Heart left ventricle (tissue), 16 donors: ENCODE results near the gene ZNF76. TPM values are rescaled to one million over a fixed set of nuclear protein-coding genes. Genes with fewer than 3 reads are reported as not detected.

Source experiments
- ATAC-seq, 4 donors: fragments of 200-7000 bp; cut with Tn5 transposase; one replicate each; pipeline ENCODE4 v1.9.1; 2020 to 2022; ENCODE audit warnings: moderate library complexity in 4 of 4, mild to moderate bottlenecking in 3 of 4, moderate number of reproducible peaks in 1 of 4
- DNase-seq, 5 donors: peaks; one replicate each; pipeline ENCODE4 v3.0.0-alpha.2; 2020
- H3K27ac ChIP-seq, 12 donors: fragments of 200-600 bp; sonication (generic) in 4 of 12; one replicate each; pipeline versions ENCODE4 v1.5.0 to v1.8.0; 2016 to 2022; ENCODE audit warnings: mild to moderate bottlenecking in 2 of 12
- H3K27me3 ChIP-seq, 9 donors: fragments of 200-600 bp; sonication (generic) in 2 of 9; one replicate each; pipeline versions ENCODE4 v1.5.1 to v1.8.0; 2016 to 2022; ENCODE audit warnings: mild to moderate bottlenecking in 3 of 9
- H3K36me3 ChIP-seq, 9 donors: fragments of 200-600 bp; sonication (generic) in 2 of 9; one replicate each; pipeline versions ENCODE4 v1.5.0 to v1.8.0; 2018 to 2022; ENCODE audit warnings: mild to moderate bottlenecking in 2 of 9
- H3K4me1 ChIP-seq, 12 donors: fragments of 200-600 bp; sonication (generic) in 4 of 12; one replicate each; pipeline versions ENCODE4 v1.5.0 to v1.8.0; 2016 to 2022; ENCODE audit warnings: mild to moderate bottlenecking in 3 of 12
- H3K4me3 ChIP-seq, 12 donors: fragments of 200-600 bp; sonication (generic) in 4 of 12; one replicate each; pipeline versions ENCODE4 v1.5.0 to v1.8.0; 2017 to 2022; ENCODE audit warnings: mild to moderate bottlenecking in 9 of 12, moderate library complexity in 4 of 12
- H3K9me3 ChIP-seq, 12 donors: fragments of 200-600 bp; sonication (generic) in 4 of 12; one replicate each; pipeline versions ENCODE4 v1.5.0 to v1.8.0; 2016 to 2022; ENCODE audit warnings: mild to moderate bottlenecking in 1 of 12
- CTCF ChIP-seq, 12 donors: fragments of 200-600 bp; sonication (generic) in 4 of 12; IDR thresholded peaks; one replicate each; pipeline versions ENCODE4 v1.5.0 to v1.8.0; 2018 to 2022; ENCODE audit warnings: antibody characterized with exemption in 12 of 12, mild to moderate bottlenecking in 5 of 12
- POLR2A ChIP-seq, 2 donors: fragments of 450-650 bp; IDR thresholded peaks; one replicate each; pipeline ENCODE4 v1.6.1; 2017; ENCODE audit warnings: antibody characterized with exemption in 2 of 2, mild to moderate bottlenecking in 2 of 2, moderate library complexity in 2 of 2
- WGBS, 4 donors: extraction: QIAGEN DNeasy Blood & Tissue Kit in 2 of 4; methylation state at CpG; one replicate each; pipeline versions ENCODE4 v1.1.5 to v1.1.7; 2013 to 2018; 5-methylcytosine and 5-hydroxymethylcytosine counted together
- intact Hi-C, 10 donors: fragments of 100-400 bp; cut with DNase I; formaldehyde crosslinking; loops; one replicate each; pipeline versions ENCODE4 v1.11.1 to v1.14.2; 2022
- polyA plus RNA-seq, 2 donors: library from polyadenylated mRNA; stranded (reverse); fragments of 200-250 nt; gene quantifications; one replicate each; pipeline ENCODE4 v1.2.3, GENCODE V29; 2013
- total RNA-seq, 9 donors: library from RNA; depleted of rRNA in 2 of 9; stranded (reverse); fragments of >200 nt in 2 of 9; fragmentation: NEBNext Ultra II Directional in 3 of 9; extraction: Animal tissue kit (Norgen Biotek cat#: 25700) in 3 of 9; gene quantifications; one replicate each; pipeline versions ENCODE4 v1.1.0 to v1.2.4, GENCODE V29; 2016 to 2023
- donor health status: ischemic (EF 13 %, LVEDD 7.1; RV severe dilation, severe dysfunction).
- donor health status: healthy with polysubstance abuse.
- donor health status: DM: no; HTN: yes; CAD: no.
- donor health status: DM: no; HTN: no; CAD: no.
- donor health status: ischemic (EF 25% LVEDD 6.9; RV normal size, moderate dysfunction).
- donor health status: ischemic (EF 25% LVEDD 5.7; RV mildly dilated, moderate dysfunction).
- donor health status: healthy.
- donor health status: DM: yes; HTN: yes; CAD: no.
- donor health status: ischemic (EF 35%, LVEDD 5.7; RV mildly dilated, moderate dysfunction).
- donor health status: nonischemic (EF 11% LVEDD 7.7; RV severe dilation, severe dysfunction).
- donor health status: DM: yes; HTN: yes; CAD: no.
- donor health status: PGD.
- donor health status: ischemic (EF 29% LVEDD 5.4; RV normal size, mild dysfunction).
- donor health status: nonischemic (EF 23%, LVEDD 6.1; RV moderate dilation, normal function).

ZNF76 gene
- total and polyA plus RNA-seq, 11 donors, result 20.2 to 46.1 (median 33.0) TPM

- H3K4me3 ChIP-seq, result peak overlapping the region in 1 of 12 donors; percentile 71
These were observed 40.1 kb downstream of the ZNF76 start for GRCh38 chr6:35299674-35300073.

GRCh38 chr6:35300848-35301247, 41.3 kb downstream of the ZNF76 start:
- intact Hi-C loops, result no loop called here
- Histone ChIP-seq H3K36me3 (peaks cover 0 to 9% (median 0%) of the 10 kb centered on the region in 9 donors), H3K4me1 (peaks cover 0 to 86% (median 18%) of the 10 kb centered on the region in 12 donors), H3K27ac (peak overlapping the region in 3 of 12 donors; percentile 9 to 93 (median 41)), H3K27me3 (no peaks in the 10 kb centered on the region), H3K9me3 (no peaks in the 10 kb centered on the region), H3K4me3 (peak overlapping the region in 1 of 12 donors; percentile 71)
- no peak for TF ChIP-seq CTCF (IDR thresholded peaks at IDR 0.05)
- TF ChIP-seq POLR2A (IDR thresholded peaks at IDR 0.05), result no peak
- no peak for DNase-seq
- no peak for ATAC-seq

More at GRCh38 chr6:35299674-35300073, 40.1 kb downstream of the ZNF76 start:
- 84 to 94% (median 90%) methylated on average over 4 of the region's 4 CpGs for WGBS, 4 donors
- TF ChIP-seq POLR2A (IDR thresholded peaks at IDR 0.05) (no peak), CTCF (IDR thresholded peaks at IDR 0.05) (no peak)
- H3K27me3 ChIP-seq, result no peaks in the 10 kb centered on the region
- H3K4me1 ChIP-seq, result peaks cover 0 to 77% (median 18%) of the 10 kb centered on the region in 12 donors
- H3K36me3 ChIP-seq, result peaks cover 0 to 19% (median 8%) of the 10 kb centered on the region in 9 donors
- H3K9me3 ChIP-seq, result no peaks in the 10 kb centered on the region
- intact Hi-C loops, result loop anchor here in 5 of 10 donors (5.0 kb wide), 2 partner anchors 148 to 153 kb away; partner anchors contain the start of gene FANCE (in 2 of the 5)
- ATAC-seq (peak in 1 of 4 donors; percentile 8), DNase-seq (peak in 3 of 5 donors; percentile 36 to 65 (median 55))
- peak overlapping the region in 3 of 12 donors; percentile 9 to 93 (median 41) for H3K27ac ChIP-seq

- DNase-seq, result peak in 4 of 5 donors; percentile 50 to 81 (median 56)
- peak in 1 of 2 donors; percentile 18 for TF ChIP-seq POLR2A (IDR thresholded peaks at IDR 0.05)
- no peak for TF ChIP-seq CTCF (IDR thresholded peaks at IDR 0.05)
These were observed 43.2 kb downstream of the ZNF76 start for GRCh38 chr6:35302604-35303241.

GRCh38 chr6:35304299-35304698, 44.8 kb downstream of the ZNF76 start:
- no peaks in the 10 kb centered on the region for H3K27me3 ChIP-seq
- ATAC-seq (no peak), DNase-seq (no peak)
- H3K36me3 ChIP-seq, result no peaks in the 10 kb centered on the region
- intact Hi-C loops, result no loop called here
- peaks cover 0 to 66% (median 1%) of the 10 kb centered on the region in 12 donors for H3K4me1 ChIP-seq
- H3K9me3 ChIP-seq, result no peaks in the 10 kb centered on the region
- 71 to 82% (median 76%) methylated on average over 1 of the region's 1 CpG for WGBS, 4 donors
- H3K27ac ChIP-seq, result peak overlapping the region in 1 of 12 donors; percentile 93
- TF ChIP-seq POLR2A (IDR thresholded peaks at IDR 0.05) (no peak), CTCF (IDR thresholded peaks at IDR 0.05) (no peak)
- H3K4me3 ChIP-seq, result no peak overlapping the region

More at GRCh38 chr6:35302604-35303241, 43.2 kb downstream of the ZNF76 start:
- Histone ChIP-seq H3K27me3 (no peaks in the 10 kb centered on the region), H3K36me3 (no peaks in the 10 kb centered on the region), H3K4me1 (peaks cover 0 to 77% (median 6%) of the 10 kb centered on the region in 12 donors), H3K4me3 (peak overlapping the region in 2 of 12 donors; percentile 1 to 44), H3K27ac (peak overlapping the region in 4 of 12 donors; percentile 12 to 93 (median 40)), H3K9me3 (no peaks in the 10 kb centered on the region)
- 40 to 55% (median 49%) methylated on average over 5 to 6 of the region's 6 CpGs for WGBS, 4 donors
- intact Hi-C loops, result no loop called here
- ATAC-seq, result peak; percentile 57 to 85 (median 78)
